CD4-positive, alpha-beta T cell treated with Interleukin-4 for 1 hour (primary cell): ENCODE results near the gene TAL2.
A peak's percentile ranks its signal among the peaks of the same experiment; 100 is the strongest.
"Not testable (repeated sequence)": the region's sequence is repeated elsewhere in the genome, so short reads cannot be mapped to it uniquely, and the experiment has no call there.

Experiments
- DNase-seq, 2 donors: peaks; one replicate each; pipeline ENCODE4 v3.0.0-alpha.2; 2020 to 2022

The TAL2 gene

GRCh38 chr9:105676351-105676923 lies 14.2 kb downstream of the TAL2 start:
- DNase-seq, result no peak

- no peak for DNase-seq
These were observed 15.9 kb downstream of the TAL2 start for GRCh38 chr9:105678163-105678562.

- DNase-seq, result no peak
These were observed 16.5 kb downstream of the TAL2 start for GRCh38 chr9:105678781-105679180.

- no peak for DNase-seq
These were observed 17.2 kb downstream of the TAL2 start for GRCh38 chr9:105679257-105680022.

GRCh38 chr9:105681313-105681712 lies 19.1 kb downstream of the TAL2 start:
- no peak for DNase-seq

- no peak for DNase-seq
These were observed 19.5 kb downstream of the TAL2 start for GRCh38 chr9:105681724-105682123.

GRCh38 chr9:105683688-105684275 lies 21.5 kb downstream of the TAL2 start:
- no peak for DNase-seq

GRCh38 chr9:105686936-105687335 lies 24.7 kb downstream of the TAL2 start:
- DNase-seq, result no peak

GRCh38 chr9:105690742-105691141 lies 28.5 kb downstream of the TAL2 start:
- DNase-seq, result no peak

- peak in 1 of 2 donors; percentile 14 for DNase-seq
These were observed 31.4 kb downstream of the TAL2 start for GRCh38 chr9:105693435-105694189.

- peak; percentile 74 to 75 for DNase-seq
These were observed 32.1 kb downstream of the TAL2 start, which contains the start of gene TMEM38B for GRCh38 chr9:105694190-105694847. Gene TMEM38B (plus strand): TSS chr9:105694541. CDS start chr9:105694661, 120 bp downstream.

GRCh38 chr9:105694848-105695581 lies 32.8 kb downstream of the TAL2 start:
- DNase-seq, result peak; percentile 54 to 59

GRCh38 chr9:105696219-105696793 lies 34.0 kb downstream of the TAL2 start:
- no peak for DNase-seq

GRCh38 chr9:105697871-105698270 lies 35.6 kb downstream of the TAL2 start:
- no peak for DNase-seq

- no peak for DNase-seq
These were observed 36.2 kb downstream of the TAL2 start for GRCh38 chr9:105698348-105698870.

GRCh38 chr9:105700668-105701067 lies 38.4 kb downstream of the TAL2 start:
- DNase-seq, result no peak

GRCh38 chr9:105701145-105701544 lies 38.9 kb downstream of the TAL2 start:
- DNase-seq, result no peak

- no peak for DNase-seq
These were observed 40.0 kb downstream of the TAL2 start for GRCh38 chr9:105702207-105702606.

GRCh38 chr9:105703638-105704037 lies 41.4 kb downstream of the TAL2 start:
- not testable (repeated sequence) for DNase-seq

- DNase-seq, result no peak
These were observed 43.9 kb downstream of the TAL2 start for GRCh38 chr9:105706156-105706555.

GRCh38 chr9:105708405-105708804 lies 46.1 kb downstream of the TAL2 start:
- DNase-seq, result no peak
